ENCODE results near the gene ITSN2.

Gene ITSN2

GRCh38 chr2:24208490-24208889 lies 151.8 kb downstream of the ITSN2 start:
- no peak for TF ChIP-seq CTCF (IDR thresholded peaks at IDR 0.05; ENCODE audit: low read depth, low read length)
- no peak overlapping the region for H3K4me3 ChIP-seq (ENCODE audit: low read depth, low read length)

GRCh38 chr2:24207359-24207758 lies 153.0 kb downstream of the ITSN2 start:
- H3K4me3 ChIP-seq (ENCODE audit: low read depth, low read length): no peak overlapping the region
- no peak for TF ChIP-seq CTCF (IDR thresholded peaks at IDR 0.05; ENCODE audit: low read depth, low read length)

GRCh38 chr2:24206714-24207113 lies 153.6 kb downstream of the ITSN2 start:
- TF ChIP-seq CTCF (IDR thresholded peaks at IDR 0.05; ENCODE audit: low read depth, low read length): no peak
- H3K4me3 ChIP-seq (ENCODE audit: low read depth, low read length): no peak overlapping the region

- no peak for TF ChIP-seq CTCF (IDR thresholded peaks at IDR 0.05; ENCODE audit: low read depth, low read length)
- no peak overlapping the region for H3K4me3 ChIP-seq (ENCODE audit: low read depth, low read length)
Measured at GRCh38 chr2:24206242-24206641, 154.1 kb downstream of the ITSN2 start.

GRCh38 chr2:24205131-24205530 lies 155.2 kb downstream of the ITSN2 start:
- H3K4me3 ChIP-seq (ENCODE audit: low read depth, low read length): no peak overlapping the region
- no peak for TF ChIP-seq CTCF (IDR thresholded peaks at IDR 0.05; ENCODE audit: low read depth, low read length)

- no peak for TF ChIP-seq CTCF (IDR thresholded peaks at IDR 0.05; ENCODE audit: low read depth, low read length)
- H3K4me3 ChIP-seq (ENCODE audit: low read depth, low read length): no peak overlapping the region
Measured at GRCh38 chr2:24204505-24204904, 155.8 kb downstream of the ITSN2 start.

- H3K4me3 ChIP-seq (ENCODE audit: low read depth, low read length): no peak overlapping the region
- no peak for TF ChIP-seq CTCF (IDR thresholded peaks at IDR 0.05; ENCODE audit: low read depth, low read length)
Measured at GRCh38 chr2:24203787-24204150, 156.6 kb downstream of the ITSN2 start.
